ENCODE measurements around the gene CATSPERZ. TPM values are rescaled to one million over a fixed set of nuclear protein-coding genes. Genes with fewer than 3 reads are reported as not detected.
A peak's percentile ranks its signal among the peaks of the same experiment; 100 is the strongest.

Gene CATSPERZ
- total and polyA plus RNA-seq, 2 of the 8 experiments (the other 6 are each of a cell fraction or from before 2014, with no cell fraction given) = 0.77 TPM; not detected in 1

GRCh38 chr11:64269540-64270220 is 30.5 kb upstream of the CATSPERZ start (continued):
- TF ChIP-seq KDM5A (IDR thresholded peaks at IDR 0.05; ENCODE audit: low read length) (0 out of 2 replicates have a peak, but pooled peaks have one; percentile 37), NRF1 (IDR thresholded peaks at IDR 0.05; ENCODE audit: low read depth, low read length) (peak; percentile 59), PHF8 (conservative IDR thresholded peaks at IDR 0.05; ENCODE audit: low read depth, low read length) (peak; percentile 37; the same call in 1 of the 2 replicates), RFX5 (IDR thresholded peaks at IDR 0.05; ENCODE audit: borderline replicate concordance, low read depth, low read length) (no peak), CBX8 (IDR thresholded peaks at IDR 0.05; ENCODE audit: borderline replicate concordance, low read depth, low read length) (no peak), KDM1A (IDR thresholded peaks at IDR 0.05; ENCODE audit: borderline replicate concordance, low read length) (no peak), CEBPB (IDR thresholded peaks at IDR 0.05; ENCODE audit: low read depth, low read length) (peak; percentile 91), SP2 (IDR thresholded peaks at IDR 0.05; ENCODE audit: low read length) (no peak), RNF2 (IDR thresholded peaks at IDR 0.05; ENCODE audit: borderline replicate concordance, low read depth, low read length, missing control alignments, poor library complexity, severe bottlenecking) (no peak), SIRT6 (IDR thresholded peaks at IDR 0.05; ENCODE audit: low read length) (no peak), SUZ12 (IDR thresholded peaks at IDR 0.05; ENCODE audit: low read length) (no peak), TBP (IDR thresholded peaks at IDR 0.05; ENCODE audit: low read depth, low read length) (peak; percentile 41; the same call in 1 of the 2 replicates), EZH2 (IDR thresholded peaks at IDR 0.05; ENCODE audit: low read depth, low read length, severe bottlenecking) (no peak), SP1 (IDR thresholded peaks at IDR 0.05; ENCODE audit: low read depth, low read length) (peak; percentile 86), CHD1 (IDR thresholded peaks at IDR 0.05; ENCODE audit: low read depth, low read length) (no peak), KDM4A (IDR thresholded peaks at IDR 0.05; ENCODE audit: low read depth, low read length, severe bottlenecking) (peak; percentile 32), HDAC2 (IDR thresholded peaks at IDR 0.05; ENCODE audit: borderline replicate concordance in 1 of 2, low read depth in 2 of 2, low read length in 2 of 2) (no peak), YY1 (IDR thresholded peaks at IDR 0.05; ENCODE audit: low read depth, low read length) (peak; percentile 100), TCF12 (IDR thresholded peaks at IDR 0.05; ENCODE audit: low read depth, low read length) (no peak), USF2 (IDR thresholded peaks at IDR 0.05; ENCODE audit: low read length) (no peak), SAP30 (IDR thresholded peaks at IDR 0.05; ENCODE audit: insufficient read depth, insufficient replicate concordance, low read length) (no peak), TAF1 (IDR thresholded peaks at IDR 0.05; ENCODE audit: low read depth, low read length) (no peak; the same call in none of the 2 replicates), RXRA (IDR thresholded peaks at IDR 0.05; ENCODE audit: insufficient read depth, low read depth, low read length) (no peak), CHD2 (IDR thresholded peaks at IDR 0.05; ENCODE audit: low read length) (peak; percentile 76)
